GM04503 (cell line): ENCODE results near the gene OR2S2.

Source experiments
- DNase-seq: peaks from one replicate; pipeline ENCODE4 v3.0.0-alpha.2; 2012; ENCODE audit warnings: low read depth

Gene OR2S2

DNA sequence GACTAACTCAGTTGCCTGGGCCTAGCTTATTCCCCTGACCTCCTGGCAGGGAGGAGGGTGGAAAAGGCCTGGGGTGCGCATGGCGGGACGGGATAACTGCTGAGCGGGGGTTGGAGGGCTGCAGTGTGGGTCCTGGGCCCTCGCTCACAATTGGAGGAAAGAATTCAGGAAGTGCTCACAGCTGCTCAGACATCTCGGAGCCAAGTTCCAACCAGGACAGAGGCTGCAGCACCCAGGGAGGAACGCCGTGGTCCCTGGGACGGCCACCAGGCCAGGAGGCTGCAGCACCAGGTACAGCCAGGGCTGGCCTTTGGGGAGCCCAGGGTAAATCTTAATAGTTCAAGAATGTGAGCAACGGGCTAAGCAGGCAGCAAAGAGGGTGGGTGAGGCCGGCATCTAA is 48.7 kb downstream of the OR2S2 start, which contains the start of gene SPAAR:
Gene SPAAR, plus strand, starts transcription at position 217 of the 400 bp plus-strand sequence. CDS start 974 bp downstream, outside the sequence.
- no peak for DNase-seq

DNA sequence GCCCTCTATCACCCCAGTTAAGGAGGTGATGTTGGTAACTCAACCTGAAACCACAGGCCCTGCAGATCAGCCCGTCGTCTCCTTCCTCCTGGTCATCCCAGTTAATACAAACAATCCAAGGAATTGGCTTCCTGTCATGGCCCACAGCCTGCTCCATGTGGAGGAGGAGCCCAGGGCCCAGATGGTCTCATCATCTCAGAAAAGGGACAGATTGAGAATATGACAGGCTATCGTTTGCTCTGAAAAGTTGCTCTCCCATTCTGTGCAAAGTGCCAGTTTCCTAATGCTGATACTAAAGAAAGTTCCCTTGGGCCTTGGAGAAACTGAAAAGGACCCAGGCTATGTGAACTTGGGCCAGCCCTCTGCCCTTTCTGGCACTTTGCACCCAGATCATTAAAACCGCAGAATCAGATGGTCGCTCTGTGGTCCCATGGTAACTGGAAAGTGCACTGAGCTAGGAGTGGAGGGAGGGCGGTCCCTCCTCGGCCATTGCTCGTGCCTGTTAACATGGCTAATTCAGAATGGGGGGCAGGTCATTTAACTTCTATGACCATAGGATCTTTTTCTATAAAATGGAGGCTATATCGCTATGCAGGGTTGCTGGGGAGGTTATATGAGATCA is 49.3 kb downstream of the OR2S2 start:
- no peak for DNase-seq

DNA sequence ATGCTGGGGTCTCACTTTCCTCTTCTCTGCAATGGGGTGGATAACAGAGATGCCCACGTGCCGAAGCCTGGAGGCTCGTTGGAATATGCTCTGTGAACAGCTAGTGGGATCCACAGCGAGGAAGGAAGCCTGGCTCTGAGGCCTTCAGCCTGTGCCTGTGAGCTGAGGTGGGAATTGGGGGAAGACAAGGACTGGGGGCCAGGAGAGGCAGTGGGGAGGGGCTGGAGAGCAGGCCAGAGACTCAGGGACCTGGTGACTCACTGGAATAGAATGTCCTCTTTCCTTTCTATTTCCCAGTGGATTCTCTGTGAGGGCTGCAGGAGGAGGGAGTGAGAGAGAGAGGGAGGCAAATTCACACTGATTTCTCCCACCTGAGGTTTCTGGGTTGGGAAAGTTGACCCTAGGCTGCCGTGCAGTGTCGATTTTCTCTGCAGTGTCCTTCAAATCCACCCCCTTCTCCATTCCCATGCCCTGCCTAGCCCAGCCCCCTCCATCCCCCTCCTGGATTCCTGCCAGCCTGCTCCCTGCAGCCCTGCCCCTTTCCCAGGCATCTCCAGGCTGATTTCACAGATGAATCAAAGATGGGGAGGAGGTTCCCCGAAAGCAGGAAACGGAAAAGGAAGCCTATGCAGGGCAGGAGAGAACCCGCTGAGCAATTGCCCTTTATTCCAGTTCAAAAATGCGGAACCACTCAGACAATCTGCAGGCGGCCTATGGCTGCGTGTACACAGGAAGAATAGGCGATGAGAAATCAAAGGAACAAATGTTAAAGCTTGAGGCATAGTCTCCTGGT is 50.0 kb downstream of the OR2S2 start:
- peak; percentile 68 for DNase-seq
